Fibroblast of skin of scalp (primary cell): ENCODE results near the gene BACE1-AS.
A peak's percentile ranks its signal among the peaks of the same experiment; 100 is the strongest.

Source experiments
- DNase-seq: peaks from one replicate; pipeline ENCODE4 v3.0.0-alpha.2; 2013

The BACE1-AS gene

DNA sequence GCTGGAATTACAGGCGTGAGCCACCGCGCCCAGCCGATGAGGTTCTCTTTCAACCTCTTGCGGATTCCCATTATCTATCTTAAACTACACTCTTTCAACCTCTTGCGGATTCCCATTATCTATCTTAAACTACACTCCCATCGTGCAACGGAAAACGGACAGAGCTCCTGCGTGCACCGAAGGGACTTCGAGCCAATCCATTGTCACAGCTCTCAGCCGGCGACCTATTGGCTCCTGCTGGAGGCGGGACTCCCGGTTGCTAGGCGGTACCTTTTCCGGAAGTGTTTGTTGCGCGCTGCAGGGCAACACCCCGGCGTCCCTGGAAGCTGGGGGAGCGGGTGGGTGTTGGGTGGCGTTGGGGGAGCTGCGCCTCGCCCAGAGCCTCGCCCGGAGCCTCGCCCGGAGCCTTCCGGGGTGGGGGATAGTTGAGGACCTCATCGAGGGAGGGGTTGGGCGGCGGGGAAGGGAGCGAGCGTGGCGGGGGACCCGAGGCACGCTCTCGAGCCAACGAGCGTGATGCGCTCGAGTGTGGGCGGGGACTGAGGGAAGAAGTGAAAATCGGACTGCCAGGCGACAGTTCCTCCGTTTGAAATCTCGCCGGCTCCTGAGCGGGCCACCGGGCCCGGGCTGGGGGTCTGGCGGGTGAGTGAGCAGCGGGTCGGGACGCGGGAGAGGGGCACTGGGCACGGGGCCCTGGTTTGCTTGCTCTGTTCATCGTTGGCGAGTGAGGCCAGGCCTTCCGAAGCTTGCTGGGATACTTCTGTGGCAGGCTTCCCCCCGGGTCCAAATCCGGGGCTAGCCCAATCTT is 36.6 kb downstream of the BACE1-AS start, which contains the start of gene CEP164:
TSS of gene CEP164 (plus strand) at position 288 of the 808 bp plus-strand sequence. CDS start 10,733 bp downstream, outside the sequence.
- DNase-seq = peak; percentile 98

- peak; percentile 28 for DNase-seq
Measured at GRCh38 chr11:117328375-117329010, 37.3 kb downstream of the BACE1-AS start.

- DNase-seq = no peak
Measured at GRCh38 chr11:117332843-117333242, 41.7 kb downstream of the BACE1-AS start.

- DNase-seq = no peak
Measured at GRCh38 chr11:117333917-117334316, 42.8 kb downstream of the BACE1-AS start.

- DNase-seq = no peak
Measured at GRCh38 chr11:117334896-117335295, 43.8 kb downstream of the BACE1-AS start.

DNA sequence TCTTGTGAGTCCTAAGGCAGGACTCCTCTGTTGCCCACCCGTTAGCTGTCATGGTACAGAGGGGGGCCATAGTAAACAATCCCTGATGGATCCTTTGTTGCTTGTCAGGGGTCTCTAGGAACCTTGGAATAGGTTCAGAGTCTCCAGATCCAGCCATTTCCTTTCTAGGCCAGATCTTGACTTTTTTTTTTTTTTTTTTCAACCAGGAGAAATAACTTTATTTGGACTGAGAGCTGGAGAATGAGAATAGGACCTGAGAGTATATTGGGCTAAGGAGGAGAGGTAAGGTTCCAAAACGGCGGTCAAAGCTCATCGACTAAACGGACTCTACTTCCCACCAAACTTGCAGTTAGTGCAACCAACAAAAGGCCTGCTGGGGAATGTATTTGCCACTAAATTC is 44.3 kb downstream of the BACE1-AS start:
- DNase-seq = no peak

GRCh38 chr11:117337076-117337475 is 45.9 kb downstream of the BACE1-AS start:
- DNase-seq = no peak
